Karpas-422 (cell line): Measurements from ENCODE around the gene PTCRA. TPM values are rescaled to one million over a fixed set of nuclear protein-coding genes. Genes with fewer than 3 reads are reported as not detected.

Experiments
- DNase-seq: peaks from one replicate; pipeline ENCODE4 v3.0.0-alpha.2; 2015
- H2AFZ ChIP-seq: fragments of 200-600 bp; sonication (generic); 2 replicates; pipeline ENCODE4 v1.6.1; 2014; ENCODE audit warnings: antibody characterized with exemption, low read length, mixed read lengths
- H3K27ac ChIP-seq: fragments of 200-600 bp; sonication (generic); 2 replicates; pipeline ENCODE4 v1.5.1; 2014; ENCODE audit warnings: mild to moderate bottlenecking, low read length, moderate library complexity
- H3K27me3 ChIP-seq: fragments of 200-600 bp; sonication (generic); 2 replicates; pipeline ENCODE4 v1.6.1; 2014; ENCODE audit warnings: low read length, mixed read lengths
- H3K36me3 ChIP-seq: fragments of 200-600 bp; sonication (generic); 2 replicates; pipeline ENCODE4 v1.6.1; 2014; ENCODE audit warnings: low read length, mixed read lengths; ENCODE audit not compliant: insufficient read depth
- H3K4me1 ChIP-seq: fragments of 200-600 bp; sonication (generic); 2 replicates; pipeline ENCODE4 v1.6.1; 2014; ENCODE audit warnings: mild to moderate bottlenecking, low read length, mixed read lengths
- H3K4me2 ChIP-seq: fragments of 200-600 bp; sonication (generic); 2 replicates; pipeline ENCODE4 v1.6.1; 2014; ENCODE audit warnings: low read length, low read depth, mild to moderate bottlenecking; ENCODE audit not compliant: poor library complexity, severe bottlenecking
- H3K4me3 ChIP-seq: fragments of 200-600 bp; sonication (generic); 2 replicates; pipeline ENCODE4 v1.5.1; 2014; ENCODE audit warnings: mild to moderate bottlenecking, antibody characterized with exemption, low read length, mixed read lengths
- H3K79me2 ChIP-seq: fragments of 200-600 bp; sonication (generic); 2 replicates; pipeline ENCODE4 v1.6.1; 2014; ENCODE audit warnings: mild to moderate bottlenecking, low read length, mixed read lengths
- H3K9ac ChIP-seq: fragments of 200-600 bp; sonication (generic); 2 replicates; pipeline ENCODE4 v1.6.0; 2014; ENCODE audit warnings: low read length
- H3K9me2 ChIP-seq: fragments of 200-600 bp; sonication (generic), shearing (Covaris generic); replicated peaks from 2 replicates; pipeline ENCODE4 v1.6.0; 2014; ENCODE audit warnings: mild to moderate bottlenecking, low read length, moderate library complexity; ENCODE audit not compliant: insufficient read depth
- H3K9me3 ChIP-seq: fragments of 300-700, 200-600 bp; sonication (generic); 2 replicates; pipeline ENCODE4 v1.6.1; 2014; ENCODE audit warnings: low read length, mixed read lengths
- H4K20me1 ChIP-seq: fragments of 200-600 bp; sonication (generic); 2 replicates; pipeline ENCODE4 v1.6.1; 2014; ENCODE audit warnings: mild to moderate bottlenecking, antibody characterized with exemption, low read length, low read depth; ENCODE audit not compliant: insufficient read depth
- total RNA-seq: library from RNA; depleted of rRNA; stranded (reverse); fragments of >200 nt; shearing (Covaris generic); gene quantifications from 2 replicates; pipeline ENCODE4 v1.2.3, GENCODE V29; 2014; ENCODE audit warnings: low replicate concordance

The PTCRA gene
- total RNA-seq, 1 experiment from 2014 or later, result not detected

DNA sequence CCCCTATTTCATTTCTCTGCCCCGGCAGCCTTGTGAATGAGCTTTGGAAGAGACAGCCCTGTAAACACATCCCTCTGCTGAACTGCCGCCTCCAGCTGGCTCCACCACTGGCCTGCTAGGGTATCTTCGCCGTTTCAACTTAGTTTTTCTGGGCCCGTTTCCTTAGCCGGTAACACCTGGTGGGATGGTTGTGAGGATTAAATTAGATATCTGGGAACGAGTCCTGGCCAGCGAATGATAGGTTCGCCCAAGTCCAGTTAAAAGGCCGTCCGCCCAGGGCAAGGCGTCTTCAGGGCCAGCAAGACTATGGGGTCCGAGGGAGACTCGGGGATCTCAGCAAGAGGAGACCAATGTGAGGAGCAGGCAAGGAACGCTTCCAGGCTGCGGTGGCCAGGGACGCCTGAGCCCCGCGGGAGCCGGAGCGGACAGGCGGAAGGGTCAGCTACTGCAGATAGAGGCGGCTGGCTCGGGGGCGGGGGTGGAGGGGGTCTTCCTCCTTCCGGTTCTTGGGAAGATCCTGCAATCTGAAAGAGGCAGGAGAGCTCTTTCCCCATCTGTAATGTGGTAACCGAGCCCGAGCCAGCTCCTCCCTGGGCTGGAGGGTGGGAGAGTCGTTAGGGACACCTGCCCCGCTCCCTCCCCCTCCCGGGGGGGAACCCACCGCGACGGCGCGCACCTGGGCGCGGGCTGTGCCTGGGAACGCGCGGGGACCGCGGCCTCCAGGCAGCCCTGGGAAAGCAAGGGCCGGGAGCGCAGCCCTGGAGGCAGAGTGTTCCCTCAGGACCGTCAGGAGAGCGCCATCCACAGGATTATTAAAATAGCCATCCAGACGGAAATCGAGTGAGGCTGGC lies 4.5 kb upstream of the PTCRA start:
- Histone ChIP-seq H3K27me3 (no peaks in the 10 kb centered on the region), H3K79me2 (no peaks in the 10 kb centered on the region), H3K4me2 (no peak overlapping the region), H3K9ac (no peak overlapping the region), H2AFZ (no peak overlapping the region), H3K9me2 (no peaks in the 10 kb centered on the region), H3K4me3 (no peak overlapping the region), H3K36me3 (no peaks in the 10 kb centered on the region), H3K27ac (no peak overlapping the region), H4K20me1 (no peaks in the 10 kb centered on the region), H3K4me1 (peaks cover 2% of the 10 kb centered on the region; the same call in 1 of the 2 replicates), H3K9me3 (no peaks in the 10 kb centered on the region)
- DNase-seq, result no peak

GRCh38 chr6:42914546-42914945 lies 1.3 kb upstream of the PTCRA start:
- Histone ChIP-seq H3K9me3 (no peaks in the 10 kb centered on the region), H3K4me2 (no peak overlapping the region), H2AFZ (no peak overlapping the region), H3K27ac (no peak overlapping the region), H3K79me2 (no peaks in the 10 kb centered on the region), H3K9me2 (no peaks in the 10 kb centered on the region), H4K20me1 (no peaks in the 10 kb centered on the region), H3K36me3 (no peaks in the 10 kb centered on the region), H3K27me3 (no peaks in the 10 kb centered on the region), H3K9ac (no peak overlapping the region), H3K4me1 (peaks cover 2% of the 10 kb centered on the region; the same call in 1 of the 2 replicates), H3K4me3 (no peak overlapping the region)
- DNase-seq, result no peak

GRCh38 chr6:42916288-42916687 lies 435 bp downstream of the PTCRA start:
- H3K27me3 ChIP-seq, result no peaks in the 10 kb centered on the region
- H3K4me1 ChIP-seq, result peaks cover 2% of the 10 kb centered on the region; the same call in 1 of the 2 replicates
- DNase-seq, result no peak
- H3K9me3 ChIP-seq, result no peaks in the 10 kb centered on the region
- H3K9me2 ChIP-seq, result no peaks in the 10 kb centered on the region
- no peak overlapping the region for H3K9ac ChIP-seq
- H3K36me3 ChIP-seq, result no peaks in the 10 kb centered on the region
- H3K4me2 ChIP-seq, result no peak overlapping the region
- H3K27ac ChIP-seq, result no peak overlapping the region
- no peak overlapping the region for H2AFZ ChIP-seq
- H4K20me1 ChIP-seq, result no peaks in the 10 kb centered on the region
- H3K79me2 ChIP-seq, result no peaks in the 10 kb centered on the region
- no peak overlapping the region for H3K4me3 ChIP-seq

DNA sequence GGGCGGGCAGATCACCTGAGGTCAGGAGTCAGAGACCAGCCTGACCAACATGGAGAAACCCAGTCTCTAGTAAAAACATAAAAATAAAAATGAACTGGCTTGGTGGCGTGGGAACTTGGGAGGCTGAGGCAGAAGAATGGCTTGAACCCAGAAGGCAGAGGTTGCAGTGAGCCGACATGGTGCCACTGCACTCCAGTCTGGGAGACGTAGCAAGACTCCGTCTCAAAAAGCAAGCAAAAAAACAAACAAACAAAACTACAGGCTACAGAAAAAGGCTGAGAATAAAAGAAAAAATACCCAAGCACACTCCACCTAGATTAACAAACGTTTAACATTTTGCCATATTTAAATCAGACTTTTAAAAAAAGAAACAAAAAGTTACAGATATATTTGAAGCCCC lies 5.9 kb downstream of the PTCRA start:
- H3K4me3 ChIP-seq, result no peak overlapping the region
- no peaks in the 10 kb centered on the region for H3K9me3 ChIP-seq
- no peak overlapping the region for H3K4me2 ChIP-seq
- H3K9me2 ChIP-seq, result no peaks in the 10 kb centered on the region
- no peak overlapping the region for H3K9ac ChIP-seq
- H3K36me3 ChIP-seq, result no peaks in the 10 kb centered on the region
- H3K27me3 ChIP-seq, result no peaks in the 10 kb centered on the region
- no peak overlapping the region for H2AFZ ChIP-seq
- H3K4me1 ChIP-seq, result peaks cover 18% of the 10 kb centered on the region
- H3K27ac ChIP-seq, result no peak overlapping the region
- no peak for DNase-seq
- H3K79me2 ChIP-seq, result no peaks in the 10 kb centered on the region
- no peaks in the 10 kb centered on the region for H4K20me1 ChIP-seq

DNA sequence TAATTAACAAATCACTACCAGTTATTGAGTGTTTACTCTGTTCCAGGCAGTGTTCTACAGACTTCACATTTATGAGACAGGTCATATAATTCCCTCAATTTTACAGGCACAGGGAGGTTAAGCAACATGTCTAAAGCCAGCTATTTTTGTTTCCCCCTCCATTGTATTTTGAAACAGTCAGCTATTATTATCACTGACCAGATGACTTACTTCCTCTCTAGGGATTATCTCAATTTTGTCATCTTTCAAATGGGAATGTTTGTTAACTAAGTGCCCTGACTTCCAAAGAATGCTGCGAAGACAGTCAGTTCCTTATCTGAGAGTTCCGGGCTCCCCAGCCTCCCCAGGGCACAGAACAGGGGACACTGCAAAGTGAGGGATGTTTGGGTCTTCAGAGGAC lies 7.8 kb downstream of the PTCRA start:
- 0 out of 2 replicates have a peak, but pooled peaks cover 2% of the 10 kb centered on the region for H3K9me2 ChIP-seq
- no peaks in the 10 kb centered on the region for H3K9me3 ChIP-seq
- no peaks in the 10 kb centered on the region for H4K20me1 ChIP-seq

DNA sequence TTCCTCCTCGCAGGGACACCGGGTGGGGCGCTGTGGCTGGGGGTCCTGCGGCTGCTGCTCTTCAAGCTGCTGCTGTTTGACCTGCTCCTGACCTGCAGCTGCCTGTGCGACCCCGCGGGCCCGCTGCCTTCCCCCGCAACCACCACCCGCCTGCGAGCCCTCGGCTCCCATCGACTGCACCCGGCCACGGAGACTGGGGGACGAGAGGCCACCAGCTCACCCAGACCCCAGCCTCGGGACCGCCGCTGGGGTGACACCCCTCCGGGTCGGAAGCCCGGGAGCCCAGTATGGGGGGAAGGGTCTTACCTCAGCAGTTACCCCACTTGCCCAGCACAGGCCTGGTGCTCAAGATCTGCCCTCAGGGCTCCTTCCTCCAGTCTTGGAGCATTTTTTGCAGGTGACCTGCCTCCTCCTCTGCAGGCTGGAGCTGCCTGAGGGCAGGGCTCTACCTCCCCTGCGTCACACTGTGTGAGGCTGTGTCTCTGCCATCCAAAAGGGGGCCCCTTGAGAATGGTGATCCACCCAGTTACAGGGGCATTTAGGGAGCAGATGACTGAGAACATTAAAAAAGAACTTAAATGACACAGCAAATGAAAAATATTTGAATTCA lies 9.5 kb downstream of the PTCRA start:
- Histone ChIP-seq H2AFZ (peak overlapping the region; percentile 55), H3K9ac (no peak overlapping the region), H3K4me3 (no peak overlapping the region), H3K9me3 (no peaks in the 10 kb centered on the region), H3K79me2 (peaks cover 3% of the 10 kb centered on the region), H3K27me3 (no peaks in the 10 kb centered on the region), H4K20me1 (no peaks in the 10 kb centered on the region), H3K4me2 (no peak overlapping the region), H3K36me3 (no peaks in the 10 kb centered on the region), H3K27ac (no peak overlapping the region), H3K4me1 (peaks cover 26% of the 10 kb centered on the region), H3K9me2 (0 out of 2 replicates have a peak, but pooled peaks cover 2% of the 10 kb centered on the region)
- DNase-seq, result no peak

More for the DNA sequence above, 7.8 kb downstream of the PTCRA start:
- Histone ChIP-seq H2AFZ (no peak overlapping the region), H3K4me1 (peaks cover 25% of the 10 kb centered on the region), H3K4me3 (no peak overlapping the region), H3K9ac (no peak overlapping the region), H3K27ac (no peak overlapping the region), H3K79me2 (no peaks in the 10 kb centered on the region), H3K36me3 (no peaks in the 10 kb centered on the region), H3K4me2 (no peak overlapping the region), H3K27me3 (no peaks in the 10 kb centered on the region)
- no peak for DNase-seq

GRCh38 chr6:42928986-42929820 lies 13.3 kb downstream of the PTCRA start, which contains the start of gene CNPY3:
Gene CNPY3 (plus strand): TSS chr6:42929480. CDS start chr6:42929571, 91 bp downstream.
- H3K9me3 ChIP-seq, result no peaks in the 10 kb centered on the region
- peak within 1 kb of the TSS; percentile 90 for H3K4me3 ChIP-seq
- DNase-seq, result peak; percentile 99
- peak within 1 kb of the TSS; percentile 80 for H2AFZ ChIP-seq
- H3K27ac ChIP-seq, result peak within 1 kb of the TSS; percentile 94
- H3K9ac ChIP-seq, result peak within 1 kb of the TSS; percentile 87
- H4K20me1 ChIP-seq, result no peaks in the 10 kb centered on the region; the same call in 1 of the 2 replicates
- H3K79me2 ChIP-seq, result peaks cover 41% of the 10 kb centered on the region
- 0 out of 2 replicates have a peak, but pooled peaks cover 2% of the 10 kb centered on the region for H3K9me2 ChIP-seq
- H3K4me2 ChIP-seq, result peak within 1 kb of the TSS; percentile 96
- H3K4me1 ChIP-seq, result peaks cover 39% of the 10 kb centered on the region
- H3K27me3 ChIP-seq, result no peaks in the 10 kb centered on the region
- peaks cover 18% of the 10 kb centered on the region; the same call in 1 of the 2 replicates for H3K36me3 ChIP-seq
